ENCODE data around the gene TGFBR2.

- TF ChIP-seq CTCF (conservative IDR thresholded peaks at IDR 0.05; ENCODE audit: low read depth in 2 of 2), result no peak
- no peak for TF ChIP-seq CREB1 (CRISPR knock-in tag; IDR thresholded peaks at IDR 0.05; ENCODE audit: low read depth)
- TF ChIP-seq POLR2AphosphoS5 (IDR thresholded peaks at IDR 0.05; ENCODE audit: low read depth), result no peak
- TF ChIP-seq EZH2 (IDR thresholded peaks at IDR 0.05; ENCODE audit: low read depth, unreplicated experiment), result no peak
- TF ChIP-seq EZH2phosphoT487 (IDR thresholded peaks at IDR 0.05; ENCODE audit: unreplicated experiment), result no peak
These were observed 6.9 kb downstream of the TGFBR2 start for GRCh38 chr3:30613133-30613825.

Data from GM23338 (cell line).